WI38 (cell line): ENCODE results near the gene UTP25.

Experiments used
- H3K4me3 ChIP-seq: 2 replicates; pipeline ENCODE4 v1.5.1; 2011; ENCODE audit warnings: low read depth, mild to moderate bottlenecking, control low read depth, low read length
- TF ChIP-seq, protein P1 (sequence below): IDR thresholded peaks from 2 replicates; pipeline ENCODE4 v1.5.1; 2012; ENCODE audit warnings: low read depth, mild to moderate bottlenecking, control low read depth, low read length

The UTP25 gene

DNA sequence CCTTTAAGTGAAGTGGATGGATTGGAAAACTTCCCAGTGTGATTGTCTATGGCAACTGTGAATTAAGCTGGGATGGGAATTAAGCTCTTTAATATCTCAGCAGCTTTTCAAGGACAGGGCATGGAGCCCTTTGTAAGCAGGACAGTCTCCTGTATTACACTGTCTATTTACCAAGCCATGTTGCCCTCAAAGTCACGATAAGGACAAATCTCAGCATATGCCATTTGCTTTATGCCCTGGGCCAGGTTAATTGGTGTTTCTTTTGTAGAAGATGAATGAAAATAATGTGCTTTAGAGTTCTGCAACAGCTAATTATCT lies 17.6 kb downstream of the UTP25 start:
- TF ChIP-seq, protein P1, sequence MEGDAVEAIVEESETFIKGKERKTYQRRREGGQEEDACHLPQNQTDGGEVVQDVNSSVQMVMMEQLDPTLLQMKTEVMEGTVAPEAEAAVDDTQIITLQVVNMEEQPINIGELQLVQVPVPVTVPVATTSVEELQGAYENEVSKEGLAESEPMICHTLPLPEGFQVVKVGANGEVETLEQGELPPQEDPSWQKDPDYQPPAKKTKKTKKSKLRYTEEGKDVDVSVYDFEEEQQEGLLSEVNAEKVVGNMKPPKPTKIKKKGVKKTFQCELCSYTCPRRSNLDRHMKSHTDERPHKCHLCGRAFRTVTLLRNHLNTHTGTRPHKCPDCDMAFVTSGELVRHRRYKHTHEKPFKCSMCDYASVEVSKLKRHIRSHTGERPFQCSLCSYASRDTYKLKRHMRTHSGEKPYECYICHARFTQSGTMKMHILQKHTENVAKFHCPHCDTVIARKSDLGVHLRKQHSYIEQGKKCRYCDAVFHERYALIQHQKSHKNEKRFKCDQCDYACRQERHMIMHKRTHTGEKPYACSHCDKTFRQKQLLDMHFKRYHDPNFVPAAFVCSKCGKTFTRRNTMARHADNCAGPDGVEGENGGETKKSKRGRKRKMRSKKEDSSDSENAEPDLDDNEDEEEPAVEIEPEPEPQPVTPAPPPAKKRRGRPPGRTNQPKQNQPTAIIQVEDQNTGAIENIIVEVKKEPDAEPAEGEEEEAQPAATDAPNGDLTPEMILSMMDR: no peak
- no peak overlapping the region for H3K4me3 ChIP-seq

DNA sequence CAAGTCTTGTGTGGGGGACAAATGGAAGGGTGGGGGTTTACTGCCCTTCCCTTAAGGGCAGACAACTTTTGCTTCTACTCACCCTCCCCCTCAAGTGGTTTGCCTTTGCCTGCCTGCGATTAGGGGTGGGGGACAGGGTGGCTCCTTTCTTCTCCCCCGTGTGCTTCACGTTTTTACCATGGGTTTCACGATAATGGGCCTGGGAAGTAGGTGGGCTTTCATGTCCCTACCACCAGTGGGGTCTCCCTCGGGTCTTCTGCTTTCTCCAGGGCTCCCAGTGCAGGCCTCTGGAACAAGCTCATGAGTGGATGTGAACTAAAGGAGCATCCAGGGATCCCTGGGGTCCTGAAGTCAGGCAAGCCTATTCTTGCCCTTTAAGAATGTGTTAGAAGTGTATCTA lies 21.6 kb downstream of the UTP25 start:
- no peak overlapping the region for H3K4me3 ChIP-seq
- TF ChIP-seq, protein P1: no peak

DNA sequence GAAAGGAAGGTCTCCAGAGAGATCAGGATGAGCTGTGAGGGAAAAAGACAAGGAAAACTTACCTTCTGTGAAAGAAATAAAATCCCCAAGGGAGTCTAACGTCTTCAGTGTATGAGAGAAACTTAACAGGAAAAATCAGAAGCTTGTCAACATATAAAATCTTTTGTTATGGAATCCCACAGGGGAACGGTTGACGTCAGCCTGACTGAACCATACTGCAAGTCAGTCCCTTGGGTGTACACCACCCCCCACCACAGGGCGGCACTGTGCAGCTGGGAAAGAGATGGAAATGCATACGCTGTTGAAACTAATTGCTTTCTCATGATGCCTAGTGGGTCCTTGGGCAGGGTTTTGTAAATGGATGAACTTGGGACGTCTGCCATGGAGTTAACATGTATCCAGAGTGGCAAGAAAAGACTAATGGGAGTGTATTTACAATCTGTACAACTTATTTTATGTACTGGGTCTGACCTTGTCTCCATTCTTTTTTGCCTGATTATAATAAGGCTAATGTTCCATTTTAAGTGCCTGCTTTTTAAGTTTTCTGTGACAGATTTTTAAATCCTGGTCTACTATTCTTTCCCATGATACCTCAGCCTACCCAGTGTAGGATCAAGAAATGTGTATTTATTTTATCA lies 22.7 kb downstream of the UTP25 start:
- H3K4me3 ChIP-seq: no peak overlapping the region
- TF ChIP-seq, protein P1: peak; percentile 61; the same call in 1 of the 2 replicates

DNA sequence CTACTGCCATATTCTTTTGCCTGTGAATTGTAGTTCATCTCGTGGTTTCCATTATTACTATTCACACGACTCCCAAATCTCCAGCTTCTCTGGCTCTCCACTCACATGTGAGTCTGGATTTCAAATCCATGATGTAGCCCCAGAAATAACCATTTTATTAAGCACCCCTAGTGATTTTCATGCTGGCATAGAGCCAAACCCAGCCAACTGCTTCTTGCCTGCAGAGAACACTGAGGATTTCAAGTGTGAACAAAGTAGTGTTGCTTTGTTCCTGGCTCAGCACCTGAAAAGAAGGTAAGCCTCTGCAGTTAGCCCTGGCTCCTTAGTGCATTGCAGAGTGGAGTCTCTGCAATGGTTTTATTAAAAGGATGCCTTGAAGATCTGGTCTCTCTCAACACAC lies 25.9 kb downstream of the UTP25 start:
- TF ChIP-seq, protein P1: no peak
- H3K4me3 ChIP-seq: no peak overlapping the region

DNA sequence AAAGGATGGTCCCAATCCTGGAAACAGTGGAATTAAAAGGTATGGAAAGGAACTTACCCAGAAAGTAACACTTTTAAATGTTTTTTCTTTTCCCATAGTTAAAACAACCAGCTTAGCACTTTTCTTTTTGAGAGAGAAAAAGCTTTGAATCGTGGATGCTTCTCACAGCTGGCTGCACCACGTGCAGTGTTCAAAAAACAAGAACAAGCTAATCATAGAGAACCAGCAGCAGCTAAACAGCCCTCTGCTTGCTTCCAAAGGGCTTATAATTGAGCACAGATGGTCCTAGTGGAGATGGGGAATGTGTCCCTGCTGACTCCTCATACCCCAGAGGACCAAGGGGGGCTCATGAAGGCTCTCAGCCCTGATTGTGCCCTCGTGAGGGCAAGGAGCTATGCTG lies 26.4 kb downstream of the UTP25 start:
- TF ChIP-seq, protein P1: no peak
- H3K4me3 ChIP-seq: no peak overlapping the region

DNA sequence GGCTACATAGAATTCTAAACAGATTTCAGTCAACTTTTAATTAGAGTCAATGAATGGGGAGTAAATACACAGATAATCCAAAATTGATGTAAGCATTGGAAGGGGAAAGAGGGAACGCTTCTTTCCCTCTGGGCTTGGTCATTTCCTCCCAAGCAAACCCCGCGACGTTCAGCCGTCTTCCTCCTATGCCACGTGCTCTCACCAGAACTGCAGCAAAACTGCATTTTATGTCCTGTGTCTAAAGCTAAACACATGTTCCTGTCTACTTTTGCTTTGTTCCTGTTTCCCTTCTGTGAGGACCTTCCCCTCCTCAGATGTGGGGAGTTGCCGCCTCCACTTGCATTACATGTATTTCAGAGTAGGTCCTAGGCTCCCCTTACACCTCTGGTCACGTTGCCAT lies 27.2 kb downstream of the UTP25 start:
- TF ChIP-seq, protein P1: no peak
- H3K4me3 ChIP-seq: no peak overlapping the region

DNA sequence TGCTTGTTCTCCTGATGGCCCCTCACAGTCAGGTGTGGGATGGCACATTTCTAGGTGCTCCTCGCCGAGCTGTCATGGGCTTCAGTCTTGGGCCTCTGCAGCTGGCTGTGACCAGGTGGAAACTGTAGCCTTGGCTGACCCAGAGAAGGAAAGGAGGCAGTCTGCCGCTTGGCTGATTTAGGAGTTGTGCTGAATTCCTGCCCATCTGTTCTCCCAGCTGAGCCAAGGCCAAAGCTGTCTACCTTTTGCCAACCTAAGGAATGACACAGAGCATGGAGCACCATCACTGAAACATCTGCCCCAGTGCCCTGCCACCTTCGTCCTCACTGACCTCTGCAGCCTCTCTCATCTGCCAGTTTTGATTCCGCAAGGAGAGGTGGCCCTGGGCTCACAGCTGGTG lies 27.9 kb downstream of the UTP25 start:
- no peak overlapping the region for H3K4me3 ChIP-seq
- TF ChIP-seq, protein P1: no peak
